Keratinocyte (primary cell): ENCODE data around the gene KCNH1. TPM values are rescaled to one million over a fixed set of nuclear protein-coding genes. Genes with fewer than 3 reads are reported as not detected.

Experiments
- DNase-seq: peaks from one replicate; pipeline ENCODE4 v3.0.0-alpha.2; 2011; ENCODE audit warnings: low read depth, missing footprints, low spot score
- FAIRE-seq: peaks from 2 replicates; lab custom pipeline; 2011; peaks lifted over from hg19 to GRCh38; lab: Jason Lieb, UNC
- H2AFZ ChIP-seq: 2 replicates; pipeline ENCODE4 v1.6.0; 2012; ENCODE audit warnings: low read length, control low read depth, inconsistent platforms; ENCODE audit not compliant: control insufficient read depth
- H3K27ac ChIP-seq: 2 replicates; pipeline ENCODE4 v1.5.1; 2011; ENCODE audit warnings: low read length; ENCODE audit not compliant: control insufficient read depth, insufficient read depth
- H3K27me3 ChIP-seq: 3 replicates; pipeline ENCODE4 v1.6.0; 2011; ENCODE audit warnings: low read length; ENCODE audit not compliant: control insufficient read depth, insufficient read depth; ENCODE audit errors: extremely low read depth
- H3K36me3 ChIP-seq, 2 experiments: 2 replicates in 1 of 2; 3 replicates in 1 of 2; pipeline ENCODE4 v1.5.1; 2011; ENCODE audit warnings: low read length in 2 of 2, mild to moderate bottlenecking in 1 of 2; ENCODE audit not compliant: control insufficient read depth in 2 of 2, insufficient read depth in 2 of 2; ENCODE audit errors: extremely low read depth in 1 of 2
- H3K4me1 ChIP-seq: 3 replicates; pipeline ENCODE4 v1.5.1; 2011; ENCODE audit warnings: low read length; ENCODE audit not compliant: control insufficient read depth, insufficient read depth; ENCODE audit errors: extremely low read depth
- H3K4me2 ChIP-seq: 3 replicates; pipeline ENCODE4 v1.6.0; 2011; ENCODE audit warnings: low read depth, low read length; ENCODE audit not compliant: control insufficient read depth, insufficient read depth; ENCODE audit errors: extremely low read depth
- H3K4me3 ChIP-seq, 3 experiments: fragments of 200-600 bp in 1 of 3; sonication (generic) in 1 of 3; 2 replicates in 2 of 3; 3 replicates in 1 of 3; pipeline ENCODE4 v1.5.1; 2011 to 2016; ENCODE audit warnings: low read length in 3 of 3, mild to moderate bottlenecking in 3 of 3, control low read depth in 2 of 3, inconsistent platforms in 1 of 3, low read depth in 1 of 3, mixed read lengths in 1 of 3, mixed run types in 1 of 3, moderate library complexity in 1 of 3; ENCODE audit not compliant: control insufficient read depth in 2 of 3, insufficient read depth in 2 of 3; ENCODE audit errors: extremely low read depth in 1 of 3
- H3K79me2 ChIP-seq: 2 replicates; pipeline ENCODE4 v1.6.0; 2012; ENCODE audit warnings: low read length; ENCODE audit not compliant: control insufficient read depth, insufficient read depth
- H3K9ac ChIP-seq: 3 replicates; pipeline ENCODE4 v1.6.0; 2011; ENCODE audit warnings: low read length; ENCODE audit not compliant: control insufficient read depth, insufficient read depth; ENCODE audit errors: extremely low read depth
- H3K9me1 ChIP-seq: 3 replicates; pipeline ENCODE4 v1.6.0; 2011; ENCODE audit warnings: low read length; ENCODE audit not compliant: control insufficient read depth, insufficient read depth; ENCODE audit errors: extremely low read depth
- H3K9me3 ChIP-seq: 2 replicates; pipeline ENCODE4 v1.5.1; 2012; ENCODE audit warnings: low read depth, low read length; ENCODE audit not compliant: control insufficient read depth
- H4K20me1 ChIP-seq: 3 replicates; pipeline ENCODE4 v1.6.0; 2011; ENCODE audit warnings: low read length; ENCODE audit not compliant: control insufficient read depth, insufficient read depth; ENCODE audit errors: extremely low read depth
- CTCF ChIP-seq, 3 experiments: IDR thresholded peaks in 1 of 3; conservative IDR thresholded peaks in 1 of 3; optimal IDR thresholded peaks in 1 of 3; 2 replicates in 2 of 3; 3 replicates in 1 of 3; pipeline versions ENCODE3 to v1.5.1; 2011; ENCODE audit warnings: low read length in 3 of 3, mild to moderate bottlenecking in 3 of 3, moderate library complexity in 2 of 3, control low read depth in 1 of 3, inconsistent platforms in 1 of 3; ENCODE audit not compliant: insufficient read depth in 2 of 3; ENCODE audit errors: extremely low read depth in 1 of 3
- EZH2 ChIP-seq: IDR thresholded peaks from one replicate; pipeline ENCODE4 v1.6.1; 2012; ENCODE audit warnings: inconsistent platforms, mild to moderate bottlenecking, low read length, moderate library complexity
- dilution Hi-C: fragments of 300-500 bp; cut with MboI; formaldehyde crosslinking; loops from one replicate; pipeline ENCODE4 v1.7.0; 2020; ENCODE audit warnings: low sequenced_read_pairs; ENCODE audit not compliant: extremely low pct_ligation_motif_present
- polyA plus RNA-seq, 5 experiments: library from polyadenylated mRNA; depleted of rRNA in 3 of 5; stranded (reverse) in 3 of 5; stranded (forward) in 1 of 5; unstranded in 1 of 5; fragments of >200 nt; gene quantifications; 1 replicate in 1 of 5; 2 replicates in 3 of 5; 3 replicates in 1 of 5; pipeline versions ENCODE4 v1.2.1 to v1.2.3, GENCODE V29; 2011 to 2012; ENCODE audit warnings: missing spikeins in 2 of 5, low read depth in 1 of 5, low replicate concordance in 1 of 5

KCNH1 gene
- polyA plus RNA-seq, 1 donor (not counting 4 experiments of a cell fraction or from before 2014, with no cell fraction given) = not detected

- Histone ChIP-seq H3K4me3 (no peak overlapping the region), H3K9me3 (no peaks in the 10 kb centered on the region), H2AFZ (no peak overlapping the region), H3K27me3 (peaks cover 7% of the 10 kb centered on the region), H3K79me2 (no peaks in the 10 kb centered on the region), H3K4me1 (no peaks in the 10 kb centered on the region), H3K4me2 (no peak overlapping the region), H3K9me1 (no peaks in the 10 kb centered on the region), H3K27ac (no peak overlapping the region), H4K20me1 (no peaks in the 10 kb centered on the region), H3K36me3 (no peaks in the 10 kb centered on the region), H3K9ac (no peak overlapping the region)
- no peak for TF ChIP-seq EZH2
- no peak for TF ChIP-seq CTCF (optimal IDR thresholded peaks at IDR 0.05 in 1 of 3, IDR thresholded peaks at IDR 0.05 in 1 of 3, conservative IDR thresholded peaks at IDR 0.05 in 1 of 3; ENCODE audit: extremely low read depth in 1 of 3, insufficient read depth in 2 of 3, low read length in 3 of 3)
- no peak for FAIRE-seq
- DNase-seq = no peak
- dilution Hi-C loops = no loop called here
Observed at GRCh38 chr1:210908257-210908656, 225.7 kb downstream of the KCNH1 start.

GRCh38 chr1:210907251-210907805, 226.6 kb downstream of the KCNH1 start:
- Histone ChIP-seq H3K9me1 (no peaks in the 10 kb centered on the region), H3K79me2 (no peaks in the 10 kb centered on the region), H2AFZ (no peak overlapping the region), H3K27ac (no peak overlapping the region), H3K27me3 (peaks cover 7% of the 10 kb centered on the region), H3K36me3 (no peaks in the 10 kb centered on the region), H4K20me1 (no peaks in the 10 kb centered on the region), H3K4me1 (no peaks in the 10 kb centered on the region), H3K9me3 (no peaks in the 10 kb centered on the region), H3K4me3 (no peak overlapping the region), H3K4me2 (no peak overlapping the region), H3K9ac (no peak overlapping the region)
- TF ChIP-seq EZH2 (no peak), CTCF (optimal IDR thresholded peaks at IDR 0.05 in 1 of 3, IDR thresholded peaks at IDR 0.05 in 1 of 3, conservative IDR thresholded peaks at IDR 0.05 in 1 of 3; ENCODE audit: extremely low read depth in 1 of 3, insufficient read depth in 2 of 3, low read length in 3 of 3) (no peak)
- dilution Hi-C loops = no loop called here
- FAIRE-seq (no peak), DNase-seq (no peak)
